ENCODE results near the gene FCER2.
A peak's percentile ranks its signal among the peaks of the same experiment; 100 is the strongest.
"Not testable (repeated sequence)": the region's sequence is repeated elsewhere in the genome, so short reads cannot be mapped to it uniquely, and the experiment has no call there.

FCER2 gene

DNA sequence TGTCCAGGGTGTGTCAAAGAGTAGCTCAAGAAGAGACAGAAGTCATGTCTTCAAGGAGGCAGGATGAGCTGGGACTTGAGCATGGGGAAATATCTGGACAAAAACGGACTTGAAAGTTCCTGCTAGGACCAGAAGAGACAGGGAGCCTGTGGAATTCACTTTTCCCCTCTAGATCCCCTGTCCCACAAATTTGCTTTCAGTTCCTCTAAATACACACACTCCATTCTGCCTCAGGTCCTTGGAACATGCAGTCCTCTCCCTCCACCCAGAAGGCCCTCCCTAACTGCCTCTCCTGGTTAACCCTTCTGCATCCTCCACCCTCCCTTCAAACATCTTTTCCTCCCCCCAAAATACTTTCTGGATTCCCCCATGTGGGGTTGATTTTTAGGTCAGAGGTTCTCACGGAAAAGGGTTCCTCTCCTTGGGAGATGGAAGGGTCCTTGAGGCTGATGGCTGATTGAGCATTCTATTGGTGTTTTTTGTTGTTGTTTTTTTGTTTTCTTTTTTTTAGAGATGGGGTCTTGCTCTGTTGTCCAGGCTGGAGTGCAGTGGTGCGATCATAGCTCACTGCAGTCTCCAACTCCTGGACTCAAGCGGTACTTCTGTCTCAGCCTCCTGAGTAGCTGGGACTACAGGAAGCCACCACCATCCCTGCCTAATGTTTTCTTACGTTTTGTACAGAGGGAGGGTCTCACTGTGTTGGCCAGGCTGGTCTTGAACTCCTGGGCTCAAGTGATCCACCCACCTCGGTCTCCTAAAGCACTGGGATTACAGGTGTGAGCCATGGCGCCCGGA is 40.0 kb downstream of the FCER2 start:
- no peak for DNase-seq
- in situ Hi-C loops (cut with MboI; ENCODE audit: low pct_unique_long_range_greater_than_20kb, low sequenced_read_pairs), result no loop called here

- DNase-seq, result no peak
- in situ Hi-C loops (cut with MboI; ENCODE audit: low pct_unique_long_range_greater_than_20kb, low sequenced_read_pairs), result no loop called here
Observed at GRCh38 chr19:7658219-7658686, 43.7 kb downstream of the FCER2 start.

DNA sequence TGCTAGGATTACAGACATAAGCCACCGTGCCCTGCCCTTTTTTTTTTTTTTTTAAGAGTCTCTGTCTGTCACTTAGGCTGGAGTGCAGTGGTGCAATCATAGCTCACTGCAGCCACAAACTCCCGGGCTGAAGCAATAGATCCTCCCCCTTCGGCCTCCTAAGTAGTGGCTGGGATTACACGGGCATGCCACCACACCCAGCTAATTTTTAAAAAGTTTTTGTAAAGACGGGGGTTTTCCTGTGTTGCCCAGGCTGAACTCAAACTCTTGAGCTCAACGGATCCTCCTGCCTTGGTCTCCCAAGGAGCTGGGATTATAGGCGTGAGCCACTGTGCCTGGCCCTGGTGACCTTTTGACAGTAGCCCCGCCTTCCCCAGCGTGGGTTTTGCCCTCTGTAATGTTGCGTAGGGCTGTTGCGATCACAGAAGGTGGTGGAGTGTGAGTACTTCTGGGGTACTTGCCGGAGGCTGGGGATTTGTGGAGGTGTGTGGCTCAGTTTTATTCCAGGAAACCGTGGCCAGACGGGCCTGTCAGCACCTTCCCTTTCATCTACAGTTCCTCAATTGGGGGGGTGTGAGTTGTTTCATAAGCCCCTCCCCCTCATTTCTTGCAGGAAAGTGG is 44.7 kb downstream of the FCER2 start:
- in situ Hi-C loops (cut with MboI; ENCODE audit: low pct_unique_long_range_greater_than_20kb, low sequenced_read_pairs), result no loop called here
- DNase-seq, result peak; percentile 78

- no peak for DNase-seq
Observed at GRCh38 chr19:7655581-7655980, 46.4 kb downstream of the FCER2 start.

GRCh38 chr19:7654401-7654800 is 47.5 kb downstream of the FCER2 start:
- DNase-seq, result no peak
- in situ Hi-C loops (cut with MboI; ENCODE audit: low pct_unique_long_range_greater_than_20kb, low sequenced_read_pairs), result no loop called here

More at GRCh38 chr19:7655581-7655980, 46.4 kb downstream of the FCER2 start:
- in situ Hi-C loops (cut with MboI; ENCODE audit: low pct_unique_long_range_greater_than_20kb, low sequenced_read_pairs), result no loop called here

DNA sequence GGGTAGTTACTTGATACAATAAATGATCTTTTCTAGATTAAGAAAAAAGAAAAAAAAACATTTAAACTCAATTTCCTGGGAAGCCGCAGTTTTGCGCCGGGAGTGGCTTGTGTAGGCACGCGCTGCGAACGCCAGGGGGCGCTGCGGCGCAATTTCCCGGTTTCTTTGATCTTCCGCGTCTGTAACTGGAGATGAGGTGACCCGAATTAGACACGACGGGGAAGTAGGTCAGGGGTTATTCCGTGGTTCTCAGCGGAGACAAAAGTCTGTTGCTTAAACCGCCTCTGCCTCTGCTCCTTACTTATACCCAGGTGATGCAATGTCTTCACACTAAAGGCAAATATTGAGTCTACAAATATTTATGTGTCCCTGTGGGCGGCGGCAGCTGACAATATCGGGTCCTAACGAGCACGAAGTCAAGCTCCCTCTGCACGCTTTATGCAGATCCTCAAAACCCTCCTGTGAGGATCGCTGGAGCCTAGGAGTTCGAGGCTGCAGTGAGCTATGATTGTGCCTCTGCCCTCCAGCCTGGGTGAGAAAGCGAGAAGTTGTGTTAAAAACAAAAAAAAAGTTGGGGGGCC is 49.8 kb downstream of the FCER2 start:
- DNase-seq, result peak; percentile 89
- in situ Hi-C loops (cut with MboI; ENCODE audit: low pct_unique_long_range_greater_than_20kb, low sequenced_read_pairs), result no loop called here

- DNase-seq, result no peak
- in situ Hi-C loops (cut with MboI; ENCODE audit: low pct_unique_long_range_greater_than_20kb, low sequenced_read_pairs), result no loop called here
Observed at GRCh38 chr19:7650148-7650547, 51.8 kb downstream of the FCER2 start.

GRCh38 chr19:7648265-7649014 is 53.5 kb downstream of the FCER2 start:
- in situ Hi-C loops (cut with MboI; ENCODE audit: low pct_unique_long_range_greater_than_20kb, low sequenced_read_pairs), result no loop called here
- no peak for DNase-seq

DNA sequence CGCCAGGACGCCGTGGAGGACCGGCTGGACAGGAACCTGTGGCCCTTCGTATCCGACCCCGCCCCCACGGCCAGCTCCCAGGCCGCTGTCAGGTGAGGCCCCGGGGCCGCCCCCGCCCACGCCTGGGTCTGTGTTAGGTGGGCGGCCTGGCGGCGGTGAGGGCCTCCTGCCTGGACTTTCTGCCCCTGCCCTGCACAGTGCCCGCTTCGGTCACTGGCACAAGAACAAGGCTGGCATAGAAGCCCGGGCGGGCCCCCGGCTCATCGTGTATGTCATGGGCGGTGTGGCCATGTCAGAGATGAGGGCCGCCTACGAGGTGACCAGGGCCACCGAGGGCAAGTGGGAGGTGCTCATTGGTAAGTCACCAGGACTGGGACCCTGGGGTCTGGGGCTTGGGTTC is 54.8 kb downstream of the FCER2 start:
- DNase-seq, result no peak
- in situ Hi-C loops (cut with MboI; ENCODE audit: low pct_unique_long_range_greater_than_20kb, low sequenced_read_pairs), result no loop called here

DNA sequence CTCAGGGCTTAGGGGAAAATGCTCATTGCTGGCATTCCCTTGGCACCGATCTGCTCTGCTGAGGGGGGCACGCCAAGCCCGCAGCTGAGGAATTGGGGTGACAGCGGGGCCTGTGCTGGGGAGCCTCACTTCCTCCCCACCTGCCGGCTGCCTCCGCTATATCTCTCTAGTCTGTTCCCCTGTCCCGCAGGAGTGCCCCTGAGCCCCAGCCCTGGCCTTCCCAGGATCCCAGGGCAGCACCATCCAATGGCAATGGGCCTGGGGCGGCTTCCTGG is 55.6 kb downstream of the FCER2 start:
- DNase-seq, result no peak
- in situ Hi-C loops (cut with MboI; ENCODE audit: low pct_unique_long_range_greater_than_20kb, low sequenced_read_pairs), result no loop called here

GRCh38 chr19:7645656-7646425 is 56.1 kb downstream of the FCER2 start:
- DNase-seq, result peak; percentile 28
- in situ Hi-C loops (cut with MboI; ENCODE audit: low pct_unique_long_range_greater_than_20kb, low sequenced_read_pairs), result no loop called here

GRCh38 chr19:7645163-7645562 is 56.8 kb downstream of the FCER2 start:
- DNase-seq, result no peak
- in situ Hi-C loops (cut with MboI; ENCODE audit: low pct_unique_long_range_greater_than_20kb, low sequenced_read_pairs), result no loop called here

DNA sequence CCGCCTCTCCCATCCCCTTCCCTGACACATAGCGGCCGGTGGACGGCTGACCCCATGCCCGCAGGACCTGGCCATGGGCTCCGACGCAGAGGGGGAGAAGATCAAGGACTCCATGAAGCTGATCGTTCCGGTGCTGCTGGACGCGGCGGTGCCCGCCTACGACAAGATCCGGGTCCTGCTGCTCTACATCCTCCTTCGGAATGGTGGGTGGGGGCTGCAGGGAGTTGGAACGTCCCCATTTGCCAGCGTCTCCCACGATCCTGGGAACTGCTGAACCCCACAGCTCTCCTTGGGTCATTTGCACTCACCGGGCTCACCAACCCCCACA is 57.4 kb downstream of the FCER2 start:
- in situ Hi-C loops (cut with MboI; ENCODE audit: low pct_unique_long_range_greater_than_20kb, low sequenced_read_pairs), result no loop called here
- no peak for DNase-seq

DNA sequence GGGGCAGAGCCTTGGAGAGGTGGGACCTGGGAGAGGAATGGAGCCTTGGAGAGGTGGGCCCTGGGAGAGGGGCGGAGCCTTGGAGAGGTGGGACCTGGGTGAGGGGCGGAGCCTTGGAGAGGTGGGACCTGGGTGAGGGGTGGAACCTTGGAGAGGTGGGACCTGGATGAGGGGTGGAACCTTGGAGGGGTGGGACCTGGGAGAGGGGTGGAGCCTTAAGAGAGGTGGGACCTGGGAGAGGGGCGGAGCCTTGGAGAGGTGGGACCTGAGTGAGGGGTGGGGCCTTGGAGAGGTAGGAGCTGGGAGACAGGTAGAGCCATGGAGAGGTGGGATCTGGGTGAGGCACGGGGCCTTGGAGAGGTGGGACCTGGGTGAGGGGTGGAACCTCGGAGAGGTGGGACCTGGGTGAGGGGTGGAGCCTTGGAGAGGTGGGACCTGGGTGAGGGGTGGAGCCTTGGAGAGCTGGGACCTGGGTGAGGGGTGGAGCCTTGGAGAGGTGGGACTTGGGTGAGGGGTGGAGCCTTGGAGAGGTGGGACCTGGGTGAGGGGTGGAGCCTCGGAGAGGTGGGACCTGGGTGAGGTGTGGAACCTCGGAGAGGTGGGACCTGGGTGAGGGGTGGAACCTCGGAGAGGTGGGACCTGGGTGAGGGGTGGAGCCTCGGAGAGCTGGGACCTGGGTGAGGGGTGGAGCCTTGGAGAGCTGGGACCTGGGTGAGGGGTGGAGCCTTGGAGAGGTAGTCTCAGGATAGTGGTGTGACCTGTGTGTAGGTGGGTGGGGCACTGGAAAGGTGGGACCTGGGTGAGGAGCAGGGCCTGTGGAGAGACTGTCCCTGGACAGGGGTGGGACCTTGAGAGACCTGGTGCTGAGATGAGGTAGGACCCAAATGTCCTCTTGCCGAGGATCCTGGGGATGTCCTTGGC is 58.0 kb downstream of the FCER2 start:
- DNase-seq; in situ Hi-C loops (cut with MboI; ENCODE audit: low pct_unique_long_range_greater_than_20kb, low sequenced_read_pairs): not testable (repeated sequence)

DNA sequence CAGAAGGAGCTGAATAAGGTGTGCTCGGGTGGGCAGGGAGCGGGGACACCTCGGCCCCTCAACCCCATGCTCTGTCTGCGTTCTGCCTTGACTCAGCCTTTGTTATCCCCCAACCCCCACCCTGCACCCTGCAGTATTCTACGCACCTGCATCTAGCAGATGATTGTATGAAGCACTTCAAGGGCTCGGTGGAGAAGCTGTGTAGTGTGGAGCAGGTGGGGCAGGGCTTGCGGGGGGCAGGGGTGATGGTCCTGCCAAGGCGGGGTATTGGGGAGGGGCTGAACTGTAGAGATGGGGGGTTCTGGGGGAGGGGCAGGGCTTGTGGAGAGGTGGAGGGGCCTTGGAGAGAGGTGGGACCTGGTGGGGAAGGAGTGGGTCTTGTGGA is 58.9 kb downstream of the FCER2 start:
- in situ Hi-C loops (cut with MboI; ENCODE audit: low pct_unique_long_range_greater_than_20kb, low sequenced_read_pairs), result no loop called here
- no peak for DNase-seq

GRCh38 chr19:7642295-7643030 is 59.5 kb downstream of the FCER2 start:
- in situ Hi-C loops (cut with MboI; ENCODE audit: low pct_unique_long_range_greater_than_20kb, low sequenced_read_pairs), result no loop called here
- no peak for DNase-seq

GRCh38 chr19:7641290-7642276 is 60.3 kb downstream of the FCER2 start:
- in situ Hi-C loops (cut with MboI; ENCODE audit: low pct_unique_long_range_greater_than_20kb, low sequenced_read_pairs), result no loop called here
- no peak for DNase-seq
